ENCODE results near the gene PKN1. TPM values are rescaled to one million over a fixed set of nuclear protein-coding genes. Genes with fewer than 3 reads are reported as not detected.

PKN1 gene
- total and polyA plus RNA-seq, 8 donors = 42.0 to 268 (median 87.9) TPM

- Histone ChIP-seq H3K4me3 (no peak overlapping the region), H3K36me3 (peaks cover 23 to 51% (median 49%) of the 10 kb centered on the region in 4 donors), H3K27me3 (peaks cover 0 to 40% (median 25%) of the 10 kb centered on the region in 3 donors), H3K9me3 (no peaks in the 10 kb centered on the region), H3K27ac (peak overlapping the region; percentile 1 to 82 (median 73)), H3K4me1 (peaks cover 52 to 69% (median 58%) of the 10 kb centered on the region in 4 donors)
- TF ChIP-seq POLR2A (IDR thresholded peaks at IDR 0.05) = no peak
- intact Hi-C loops (cut with DNase I; ENCODE audit: low total_unique reads) = no loop called here
- peak in 1 of 2 donors; percentile 89 for DNase-seq
- WGBS, 5 donors = 56 to 75% (median 66%) methylated on average over 9 to 10 of the region's 10 CpGs
These were observed 44.5 kb downstream of the PKN1 start for GRCh38 chr19:14477418-14478112.

GRCh38 chr19:14478113-14478545 is 45.0 kb downstream of the PKN1 start:
- Histone ChIP-seq H3K4me3 (no peak overlapping the region), H3K9me3 (no peaks in the 10 kb centered on the region), H3K27me3 (peaks cover 0 to 34% (median 19%) of the 10 kb centered on the region in 3 donors), H3K4me1 (peaks cover 48 to 64% (median 52%) of the 10 kb centered on the region in 4 donors), H3K36me3 (peaks cover 25 to 55% (median 54%) of the 10 kb centered on the region in 4 donors), H3K27ac (peak overlapping the region in 3 of 5 donors; percentile 73 to 82 (median 74))
- peak in 1 of 2 donors; percentile 35 for DNase-seq
- intact Hi-C loops (cut with DNase I; ENCODE audit: low total_unique reads) = no loop called here
- 71 to 90% (median 80%) methylated on average over 12 to 24 of the region's 24 CpGs for WGBS, 5 donors
- TF ChIP-seq POLR2AphosphoS5 (IDR thresholded peaks at IDR 0.05) (no peak), POLR2A (IDR thresholded peaks at IDR 0.05) (no peak), EP300 (IDR thresholded peaks at IDR 0.05) (no peak)
- TF ChIP-seq, protein P1, sequence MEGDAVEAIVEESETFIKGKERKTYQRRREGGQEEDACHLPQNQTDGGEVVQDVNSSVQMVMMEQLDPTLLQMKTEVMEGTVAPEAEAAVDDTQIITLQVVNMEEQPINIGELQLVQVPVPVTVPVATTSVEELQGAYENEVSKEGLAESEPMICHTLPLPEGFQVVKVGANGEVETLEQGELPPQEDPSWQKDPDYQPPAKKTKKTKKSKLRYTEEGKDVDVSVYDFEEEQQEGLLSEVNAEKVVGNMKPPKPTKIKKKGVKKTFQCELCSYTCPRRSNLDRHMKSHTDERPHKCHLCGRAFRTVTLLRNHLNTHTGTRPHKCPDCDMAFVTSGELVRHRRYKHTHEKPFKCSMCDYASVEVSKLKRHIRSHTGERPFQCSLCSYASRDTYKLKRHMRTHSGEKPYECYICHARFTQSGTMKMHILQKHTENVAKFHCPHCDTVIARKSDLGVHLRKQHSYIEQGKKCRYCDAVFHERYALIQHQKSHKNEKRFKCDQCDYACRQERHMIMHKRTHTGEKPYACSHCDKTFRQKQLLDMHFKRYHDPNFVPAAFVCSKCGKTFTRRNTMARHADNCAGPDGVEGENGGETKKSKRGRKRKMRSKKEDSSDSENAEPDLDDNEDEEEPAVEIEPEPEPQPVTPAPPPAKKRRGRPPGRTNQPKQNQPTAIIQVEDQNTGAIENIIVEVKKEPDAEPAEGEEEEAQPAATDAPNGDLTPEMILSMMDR (IDR thresholded peaks at IDR 0.05) = no peak

GRCh38 chr19:14479309-14479974 is 46.3 kb downstream of the PKN1 start:
- peaks cover 25 to 67% (median 65%) of the 10 kb centered on the region in 4 donors for H3K36me3 ChIP-seq
- no peak for DNase-seq

DNA sequence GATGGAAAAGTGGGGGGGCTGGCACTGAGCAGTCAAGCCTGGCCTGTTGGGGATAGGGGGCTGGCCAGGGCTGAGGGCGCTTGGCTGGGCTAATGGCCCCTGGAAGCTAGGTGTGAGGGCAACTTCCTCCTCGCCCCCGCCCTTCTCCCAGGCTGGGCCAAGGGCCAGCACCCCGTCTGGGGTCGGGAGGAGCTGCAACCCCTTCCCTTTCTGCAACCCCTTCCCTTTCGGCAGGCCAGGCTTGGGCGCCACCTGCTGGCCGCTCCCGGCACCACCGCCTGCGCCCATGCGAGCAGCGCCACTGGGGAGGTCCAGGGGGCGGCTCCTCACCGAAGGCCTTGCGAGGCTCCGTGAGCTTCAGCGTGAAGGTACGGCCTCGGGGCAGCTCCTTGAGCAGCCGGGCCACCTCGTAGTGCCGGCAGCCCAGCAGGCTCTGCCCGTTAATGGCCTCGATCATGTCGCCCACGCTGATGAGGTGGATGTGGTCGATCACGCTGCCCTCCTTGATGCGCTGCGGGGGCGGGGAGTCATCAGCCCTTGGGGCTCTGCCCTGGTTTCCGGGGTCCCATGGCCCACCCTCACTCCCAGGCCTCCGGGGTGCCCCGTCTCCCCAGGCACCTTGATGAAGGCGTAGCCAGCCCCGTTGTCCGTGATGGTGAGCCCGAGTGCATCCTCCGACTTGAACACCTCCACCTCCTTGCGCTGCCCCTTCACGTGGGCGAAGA is 47.0 kb downstream of the PKN1 start:
- Histone ChIP-seq H3K4me1 (peaks cover 27 to 44% (median 32%) of the 10 kb centered on the region in 4 donors), H3K4me3 (no peak overlapping the region), H3K36me3 (peaks cover 25 to 74% (median 69%) of the 10 kb centered on the region in 4 donors), H3K27me3 (peaks cover 0 to 14% (median 6%) of the 10 kb centered on the region in 3 donors), H3K27ac (peak overlapping the region in 2 of 5 donors; percentile 2 to 44), H3K9me3 (no peaks in the 10 kb centered on the region)
- TF ChIP-seq, protein P1 (IDR thresholded peaks at IDR 0.05) = peak in 5 of 7 experiments; percentile 42 to 86 (median 77)
- no peak for TF ChIP-seq POLR2AphosphoS5 (IDR thresholded peaks at IDR 0.05)
- DNase-seq = peak; percentile 55 to 77
- intact Hi-C loops (cut with DNase I; ENCODE audit: low total_unique reads) = no loop called here
- 52 to 78% (median 64%) methylated on average over 21 to 43 of the region's 43 CpGs for WGBS, 5 donors

More at GRCh38 chr19:14479309-14479974, 46.3 kb downstream of the PKN1 start:
- H3K4me3 ChIP-seq = no peak overlapping the region
- peak overlapping the region in 2 of 5 donors; percentile 2 to 44 for H3K27ac ChIP-seq
- WGBS, 5 donors = 81 to 94% (median 89%) methylated on average over 14 of the region's 14 CpGs
- peaks cover 0 to 21% (median 8%) of the 10 kb centered on the region in 3 donors for H3K27me3 ChIP-seq
- H3K9me3 ChIP-seq = no peaks in the 10 kb centered on the region
- intact Hi-C loops (cut with DNase I; ENCODE audit: low total_unique reads) = no loop called here
- TF ChIP-seq POLR2AphosphoS5 (IDR thresholded peaks at IDR 0.05) (no peak), EP300 (IDR thresholded peaks at IDR 0.05) (no peak), POLR2A (IDR thresholded peaks at IDR 0.05) (no peak)
- TF ChIP-seq, protein P1 (IDR thresholded peaks at IDR 0.05) = no peak
- peaks cover 34 to 51% (median 39%) of the 10 kb centered on the region in 4 donors for H3K4me1 ChIP-seq

Measured in stomach (tissue), 9 donors.